GM18868 (cell line): ENCODE measurements around the gene SERINC3.
"Not testable (repeated sequence)": the region's sequence is repeated elsewhere in the genome, so short reads cannot be mapped to it uniquely, and the experiment has no call there.

Experiments used
- ATAC-seq: cut with Tn5 transposase; IDR thresholded peaks from one replicate; pipeline ENCODE4 v1.9.1; 2021; ENCODE audit warnings: mild to moderate bottlenecking, moderate library complexity; ENCODE audit not compliant: unreplicated experiment

Gene SERINC3

DNA sequence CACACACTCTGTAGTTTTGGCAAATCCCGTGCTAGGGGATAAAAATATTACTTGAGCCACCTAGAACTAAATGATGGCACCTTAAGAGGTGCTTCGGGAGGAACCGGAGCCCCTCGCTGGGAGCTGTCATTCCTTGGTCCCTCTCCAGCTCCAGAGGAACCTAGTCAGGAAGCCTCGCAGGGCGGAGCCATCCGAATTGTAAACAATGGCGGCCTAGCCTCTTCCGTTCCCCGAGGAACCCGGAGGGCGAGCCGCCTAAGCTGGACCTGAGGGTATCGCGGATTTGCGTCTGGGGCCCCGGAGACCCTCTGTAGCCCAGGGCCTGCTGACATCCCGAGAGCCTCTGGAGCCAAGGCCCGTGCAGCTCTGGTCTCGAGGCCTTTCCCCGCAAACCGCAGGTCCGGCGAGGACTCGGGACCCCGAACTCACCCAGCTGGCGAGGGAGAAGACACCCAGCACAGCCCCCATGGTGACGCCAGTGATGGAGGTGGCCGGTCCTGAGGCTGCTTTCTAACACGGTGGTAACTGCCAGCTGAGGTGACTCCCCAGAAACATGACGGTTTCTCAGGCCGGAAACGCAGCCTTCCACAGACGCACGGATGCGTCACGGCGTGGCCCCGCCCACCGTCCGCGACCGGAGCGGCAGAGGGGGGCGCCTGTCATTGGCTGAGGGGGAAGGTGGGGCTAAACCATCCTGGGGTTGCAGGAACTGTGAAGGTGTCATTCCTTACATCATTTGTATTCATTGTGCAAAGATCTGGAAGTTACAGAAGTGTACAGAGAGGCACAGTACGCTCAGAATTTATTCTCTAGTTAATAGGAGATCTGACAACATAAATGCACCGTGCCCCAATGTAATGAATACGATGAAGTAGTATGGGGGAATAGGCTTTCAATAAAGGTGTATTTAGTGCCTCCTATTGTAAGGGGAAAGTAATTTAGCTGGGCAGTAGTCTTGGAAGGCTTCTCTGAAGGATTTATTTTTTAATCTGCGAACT lies at the start of gene SERINC3:
Gene SERINC3 (minus strand): TSS at position 587 of the 998 bp plus-strand sequence. CDS start 119 bp downstream, at position 468.
- ATAC-seq = peak; percentile 97

DNA sequence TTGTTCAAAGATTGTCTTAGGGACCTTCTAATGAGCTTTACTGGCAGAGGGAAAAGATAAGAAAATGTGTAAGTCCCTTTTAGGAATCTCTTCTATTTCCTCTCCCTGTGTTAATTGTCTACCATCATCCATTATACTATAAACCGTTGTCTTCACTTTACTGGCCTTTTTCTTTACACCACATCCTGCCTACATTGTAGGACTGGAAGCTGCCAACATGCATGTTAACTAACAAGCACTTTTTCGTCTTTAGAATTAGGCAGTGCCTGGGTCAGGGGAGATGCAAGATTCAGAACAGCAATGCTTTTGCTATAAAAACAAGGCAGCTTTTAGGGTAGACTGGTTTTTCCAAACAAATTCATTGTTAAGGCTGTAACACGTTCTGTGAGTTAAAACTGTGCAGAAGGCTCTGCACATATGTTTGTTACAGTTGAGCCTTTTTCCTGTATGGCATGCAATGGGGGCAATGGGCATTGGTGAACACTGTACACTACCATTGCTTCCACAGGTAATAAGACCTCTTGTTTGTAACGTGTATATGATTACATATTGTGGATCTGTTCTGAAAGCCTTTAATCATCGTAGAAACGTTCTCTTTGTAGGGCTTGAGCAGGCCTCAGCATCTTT lies 49.6 kb upstream of the SERINC3 start:
- ATAC-seq = no peak

DNA sequence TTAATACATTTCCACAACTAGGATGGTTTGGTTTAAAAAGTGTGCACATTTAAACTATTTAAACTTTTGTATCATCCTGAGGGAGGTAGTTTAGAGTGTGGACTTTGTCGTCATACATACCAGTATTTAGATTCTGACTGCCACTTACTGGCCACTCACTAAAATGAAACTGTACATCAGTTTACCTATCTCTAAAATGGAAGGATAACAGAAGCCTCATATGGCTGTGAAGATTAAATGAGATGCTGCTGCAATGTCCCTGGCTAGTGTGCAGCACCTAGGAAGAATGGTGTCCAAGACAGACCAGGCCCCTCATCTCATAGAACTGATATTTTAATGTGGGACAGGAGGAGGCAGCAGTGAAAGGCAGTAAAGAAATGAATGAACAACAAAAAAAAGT lies 48.5 kb upstream of the SERINC3 start:
- no peak for ATAC-seq

DNA sequence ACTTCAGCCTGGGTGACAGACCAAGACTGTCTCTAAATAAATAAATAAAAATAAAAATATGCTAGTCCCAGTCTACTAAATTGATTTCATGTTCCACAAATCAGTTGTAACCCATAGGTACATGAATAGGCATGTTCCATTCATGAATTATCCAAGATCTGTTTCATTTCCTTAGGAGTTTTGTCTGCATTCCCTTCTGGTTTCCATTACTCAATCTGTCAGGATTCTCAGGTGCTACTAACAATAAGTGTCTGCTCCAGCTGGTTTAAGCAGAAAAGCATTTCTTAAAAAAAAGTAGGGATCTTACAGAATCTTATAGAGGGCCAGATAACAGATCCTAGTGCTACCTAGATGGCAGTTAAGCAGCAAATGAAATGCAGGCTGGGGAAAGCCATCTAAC lies 44.9 kb upstream of the SERINC3 start:
- no peak for ATAC-seq

DNA sequence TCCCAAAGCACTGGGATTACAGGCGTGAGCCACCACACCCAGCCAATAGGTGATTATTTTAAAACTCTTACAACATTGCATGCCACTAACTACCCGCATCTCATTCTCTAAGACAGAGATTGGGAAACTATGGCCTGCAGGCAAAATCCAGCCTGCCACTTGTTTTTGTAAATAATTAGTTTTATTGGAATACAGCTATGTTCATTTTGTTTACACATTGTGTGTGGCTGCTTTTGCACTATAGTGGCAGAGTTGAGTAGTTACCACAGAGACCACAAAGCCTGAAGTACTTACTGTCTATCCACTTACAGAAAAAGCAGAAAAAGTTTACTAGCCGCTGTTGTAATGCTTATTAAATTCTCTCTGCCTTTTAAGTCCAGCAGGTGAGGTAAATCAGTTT lies 44.1 kb upstream of the SERINC3 start:
- ATAC-seq = no peak

DNA sequence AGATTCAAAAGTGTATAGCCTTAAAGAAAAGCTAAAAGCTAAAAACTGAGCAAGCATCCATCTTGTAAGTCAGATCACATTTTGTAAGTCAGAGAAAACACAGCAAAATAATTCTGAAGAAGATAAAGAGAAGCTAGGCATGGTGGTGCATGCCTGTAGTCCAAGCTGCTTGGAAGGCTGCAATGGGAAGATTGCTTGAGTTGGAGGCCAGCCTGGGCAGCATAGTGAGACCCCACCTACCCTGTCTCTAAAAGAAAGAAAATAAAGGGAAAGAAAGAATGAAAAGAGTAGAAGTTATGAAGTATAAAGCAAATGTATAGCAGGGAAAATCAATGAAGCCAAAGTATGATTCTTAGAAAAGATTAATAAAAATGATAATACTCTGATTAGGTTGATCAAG lies 40.0 kb upstream of the SERINC3 start:
- ATAC-seq = no peak

DNA sequence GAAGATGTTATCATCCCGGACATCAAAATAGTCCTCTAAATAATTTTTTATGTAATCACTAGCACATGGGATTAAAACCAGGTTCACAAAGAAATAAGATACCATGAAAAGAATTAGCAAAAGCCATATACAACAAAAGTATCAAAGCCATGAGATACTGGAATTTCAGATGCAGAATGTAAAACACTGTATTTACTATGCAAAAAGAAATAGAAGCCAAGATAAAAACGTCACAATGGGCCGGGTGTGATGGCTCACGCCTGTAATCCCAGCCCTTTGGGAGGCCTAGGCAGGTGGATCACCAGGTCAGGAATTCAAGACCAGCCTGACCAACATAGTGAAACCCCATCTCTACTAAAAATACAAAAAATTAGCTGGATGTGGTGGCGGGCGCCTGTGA lies 38.9 kb upstream of the SERINC3 start:
- ATAC-seq = not testable (repeated sequence)

DNA sequence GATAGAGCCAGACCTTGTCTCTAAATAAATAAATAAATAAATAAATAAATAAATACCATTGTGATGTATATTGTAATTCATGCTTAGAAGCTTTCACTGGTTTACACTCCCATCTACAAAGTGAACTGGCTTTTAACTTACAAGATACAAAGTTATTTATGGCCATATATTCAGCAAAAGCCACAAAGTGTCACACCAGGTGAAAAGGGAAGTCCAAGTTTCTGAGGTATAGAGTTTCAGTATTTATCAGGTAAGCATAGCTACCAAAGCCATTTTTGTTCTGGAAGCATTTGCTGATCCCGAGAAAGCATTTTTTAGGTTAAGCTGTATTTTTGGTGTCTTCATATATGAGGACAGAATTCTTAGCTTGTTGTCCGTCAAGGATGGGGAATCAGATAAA lies 38.4 kb upstream of the SERINC3 start:
- ATAC-seq = no peak

DNA sequence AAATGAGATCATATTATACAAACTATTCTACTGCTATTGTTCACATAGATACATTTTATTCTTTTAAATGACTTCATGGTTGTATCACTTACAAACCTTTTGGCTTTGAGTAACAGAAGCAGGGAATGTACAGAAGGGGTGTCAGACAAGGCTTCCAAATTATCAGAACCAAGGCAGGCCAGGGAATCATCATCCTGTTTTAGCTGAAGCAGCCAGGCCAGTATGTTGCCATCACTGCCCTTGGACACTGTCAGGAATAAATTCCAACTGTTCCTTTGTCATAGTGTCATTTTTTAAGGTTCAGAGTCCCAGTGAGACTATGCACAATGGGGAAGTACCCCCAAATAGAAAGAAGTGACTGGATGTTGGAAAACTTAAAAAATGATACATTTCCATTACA lies 37.4 kb upstream of the SERINC3 start:
- no peak for ATAC-seq

DNA sequence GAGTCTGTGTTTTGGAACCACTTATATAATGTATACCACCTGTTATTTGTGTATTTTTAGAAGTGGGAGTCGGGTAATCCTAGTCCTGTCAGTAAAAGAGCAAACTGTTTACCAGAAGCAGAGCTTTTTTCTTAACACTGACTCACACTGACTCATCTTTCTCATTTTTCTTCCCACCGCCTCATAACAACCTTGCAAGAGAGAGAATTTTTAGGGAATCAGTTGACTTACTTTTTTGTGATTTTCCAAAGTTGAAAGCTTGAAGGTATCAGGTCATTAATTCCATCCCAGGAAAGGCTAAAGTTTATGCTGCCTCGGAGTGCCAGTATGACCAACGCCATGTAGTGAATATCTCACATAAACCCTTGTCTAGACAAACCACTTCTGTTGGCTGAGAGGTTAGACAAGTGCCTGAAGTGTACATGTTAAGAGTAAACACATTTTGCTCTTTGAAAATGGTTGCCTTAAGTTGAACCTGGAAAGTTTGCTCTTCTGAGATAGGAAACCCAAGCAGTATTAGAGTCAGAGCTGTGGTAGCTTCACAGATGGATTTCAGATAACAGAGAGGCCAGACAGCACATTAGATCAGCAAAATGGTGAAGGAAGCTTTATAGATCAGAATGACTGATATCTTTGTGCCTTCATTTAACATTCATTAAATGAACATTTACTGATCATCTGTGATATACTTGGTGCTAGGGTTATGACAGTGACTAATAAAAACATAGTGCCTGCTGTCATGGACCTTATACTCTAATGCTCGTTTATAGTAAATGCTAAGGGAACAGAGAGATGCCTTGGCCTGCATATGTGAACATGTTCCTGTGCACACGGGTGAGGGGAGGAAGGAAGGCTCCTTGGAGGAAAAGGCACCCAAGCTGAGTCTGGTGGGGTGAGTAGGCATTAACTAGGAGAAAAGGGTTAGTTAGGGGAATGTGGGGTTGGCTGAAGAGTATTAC lies 31.4 kb upstream of the SERINC3 start:
- ATAC-seq = no peak

DNA sequence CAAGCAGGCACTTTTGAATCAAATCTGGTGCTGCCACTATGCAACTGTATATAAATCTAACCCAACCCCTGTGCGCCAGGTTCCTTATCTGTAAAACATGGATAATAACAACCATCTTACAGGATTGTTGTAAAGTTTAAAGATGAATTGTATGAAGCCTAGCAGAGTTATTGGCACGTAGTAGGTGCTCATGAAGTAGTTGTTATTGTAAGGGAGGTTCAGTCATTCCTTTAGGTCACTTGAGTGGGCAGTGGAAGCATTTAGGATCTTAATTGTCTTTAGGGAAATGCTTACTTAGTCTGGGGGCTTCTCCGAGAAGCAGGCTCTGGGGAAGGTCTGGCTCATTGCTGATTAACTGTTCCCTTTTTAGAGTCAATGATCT lies 30.7 kb upstream of the SERINC3 start:
- ATAC-seq = no peak

DNA sequence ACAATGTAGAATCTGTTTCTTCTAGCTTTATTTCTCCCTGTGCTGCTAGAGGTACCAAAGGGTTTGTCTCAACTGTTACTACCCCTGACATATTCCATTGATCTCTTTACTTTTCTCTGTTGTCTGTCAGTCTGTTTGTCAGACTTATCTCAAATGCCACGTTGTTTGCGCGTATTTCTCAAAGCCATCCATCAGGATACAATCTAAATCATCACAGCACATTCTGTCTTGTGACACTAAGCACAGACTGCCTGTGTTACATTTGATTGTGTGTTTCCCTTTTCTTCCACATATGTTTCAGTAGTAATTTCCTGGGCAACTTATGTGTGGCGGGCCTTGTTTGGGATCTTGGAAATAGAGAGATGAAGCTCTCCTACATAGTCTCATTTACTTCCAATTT lies 30.2 kb upstream of the SERINC3 start:
- ATAC-seq = no peak

DNA sequence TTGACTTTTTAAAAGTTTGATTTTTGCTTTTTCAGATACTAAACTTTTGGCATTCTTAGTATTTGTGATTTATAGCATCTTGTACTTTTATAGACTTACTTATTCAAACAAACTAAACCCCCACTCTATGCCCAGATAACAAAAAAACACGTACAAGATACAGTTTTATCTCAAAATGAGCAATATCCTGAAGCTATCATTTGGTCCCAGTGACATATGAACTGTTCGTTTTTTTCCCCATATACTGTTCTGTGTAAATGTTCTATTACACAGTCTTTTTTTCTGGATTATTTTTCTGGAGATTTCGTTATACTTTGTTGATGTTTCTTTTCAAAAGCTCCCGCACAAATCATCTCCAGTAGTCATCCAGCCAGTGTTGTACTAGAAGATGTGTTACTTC lies 27.3 kb upstream of the SERINC3 start:
- ATAC-seq = no peak

DNA sequence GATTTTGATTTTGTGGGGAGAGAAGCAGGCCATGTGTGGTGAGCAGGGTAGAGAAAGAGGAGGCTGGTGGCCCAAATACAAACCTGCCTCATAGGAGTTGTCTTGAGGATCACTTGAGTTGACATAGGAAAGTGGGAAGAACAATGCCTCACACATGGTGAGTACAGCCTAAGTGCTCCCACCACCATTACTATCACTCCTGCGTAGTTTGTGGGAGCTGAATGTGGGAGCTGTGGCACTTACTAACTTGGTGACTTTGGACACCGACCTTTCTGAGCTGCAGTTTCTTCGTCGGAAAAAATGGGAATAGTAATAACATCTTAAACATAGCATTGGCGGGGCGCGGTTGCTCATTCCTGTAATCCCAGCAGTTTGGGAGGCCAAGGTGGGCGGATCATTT lies 25.5 kb upstream of the SERINC3 start:
- no peak for ATAC-seq

DNA sequence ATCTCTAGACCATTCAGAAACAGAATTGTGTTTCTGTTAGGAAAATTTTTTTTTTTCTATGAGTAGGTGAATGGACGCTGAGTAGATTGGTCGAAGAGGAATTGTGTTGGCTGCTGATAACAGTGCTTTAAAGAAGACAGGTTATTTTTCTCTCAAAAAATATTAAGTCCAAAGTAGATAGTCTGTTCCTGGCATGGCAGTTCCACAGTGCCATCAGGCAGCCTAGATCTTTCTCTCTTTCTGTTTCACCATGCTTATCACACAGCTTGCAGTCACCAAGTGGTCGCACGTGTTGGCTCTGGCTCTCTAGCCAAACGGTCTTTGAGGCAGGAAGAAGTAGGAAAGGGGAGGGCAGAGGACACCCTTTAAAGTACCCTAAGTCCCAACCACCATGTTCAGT lies 22.4 kb upstream of the SERINC3 start:
- no peak for ATAC-seq

DNA sequence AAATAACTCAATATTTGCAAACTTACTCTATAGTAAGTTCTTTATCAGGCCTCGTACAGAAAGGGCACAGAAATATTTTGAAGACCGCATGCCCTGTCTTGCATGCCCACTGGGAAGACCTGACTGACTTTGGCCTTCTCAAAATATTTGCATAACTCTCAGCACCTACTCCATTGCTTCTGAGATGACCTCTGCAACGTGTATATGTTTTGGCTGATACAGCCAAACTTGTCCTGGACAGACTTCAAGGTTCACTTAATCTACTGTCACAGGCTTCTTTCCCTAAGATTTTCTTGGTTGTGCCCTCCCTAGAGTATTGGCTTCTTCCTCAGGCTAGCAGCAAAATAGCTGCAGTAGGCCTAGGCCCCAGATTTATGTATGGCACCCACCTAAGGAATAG lies 21.5 kb upstream of the SERINC3 start:
- ATAC-seq = no peak

DNA sequence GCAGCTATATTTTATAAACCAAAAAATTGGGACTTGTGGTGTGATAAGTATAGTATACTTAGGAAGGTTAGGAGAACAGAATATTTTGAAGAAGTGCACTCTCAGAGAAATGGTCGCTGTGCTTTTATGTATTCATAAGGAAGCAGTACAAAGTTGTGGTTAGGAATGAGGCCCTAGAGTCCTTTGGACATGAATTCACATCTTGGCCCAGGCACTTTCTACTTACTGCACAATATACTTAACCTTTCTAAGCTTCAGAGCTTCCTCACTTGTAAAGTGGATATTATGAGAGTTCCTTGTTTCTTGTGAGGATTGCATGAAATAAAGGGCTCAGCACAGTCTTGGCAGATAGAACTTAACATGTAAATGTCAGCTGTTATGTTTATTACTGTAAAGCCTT lies 21.0 kb upstream of the SERINC3 start:
- no peak for ATAC-seq

DNA sequence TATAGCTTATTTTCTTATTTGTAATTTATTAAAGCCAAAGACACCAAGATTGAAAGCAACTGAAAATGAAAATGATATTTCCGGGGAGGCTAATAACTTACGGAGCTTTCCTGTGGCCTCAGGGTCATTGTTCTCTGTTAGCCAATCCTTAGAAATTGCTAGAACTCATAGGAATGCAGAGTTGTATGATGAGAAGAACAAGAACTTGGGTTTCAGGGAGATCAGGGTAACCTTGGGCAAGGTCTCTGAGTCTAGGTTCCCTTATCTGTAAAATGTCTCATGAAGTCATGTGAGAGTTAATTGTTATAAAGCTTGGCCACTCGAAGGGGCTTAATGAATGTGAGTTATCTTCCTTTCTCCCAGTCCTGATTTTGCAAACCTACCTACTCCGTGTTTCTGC lies 20.1 kb upstream of the SERINC3 start:
- no peak for ATAC-seq

DNA sequence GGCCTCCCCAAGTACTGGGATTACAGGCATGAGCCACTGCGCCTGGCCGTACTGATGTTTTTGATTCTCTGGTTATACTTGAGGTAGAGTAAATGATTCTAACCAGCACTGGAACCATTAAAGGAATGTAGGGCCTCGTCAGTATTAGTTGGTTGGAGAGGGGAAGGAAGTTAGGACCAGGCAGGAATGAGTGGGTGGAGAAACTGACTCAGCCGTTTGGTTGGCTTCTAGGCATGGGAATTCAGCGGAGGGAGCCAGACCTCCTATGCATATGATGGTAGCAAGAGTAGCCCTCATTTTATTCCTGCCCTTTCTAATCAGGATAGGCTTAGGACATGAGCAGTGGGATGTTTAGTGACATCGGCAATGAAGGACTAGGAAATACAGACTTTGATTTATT lies 19.0 kb upstream of the SERINC3 start:
- no peak for ATAC-seq

DNA sequence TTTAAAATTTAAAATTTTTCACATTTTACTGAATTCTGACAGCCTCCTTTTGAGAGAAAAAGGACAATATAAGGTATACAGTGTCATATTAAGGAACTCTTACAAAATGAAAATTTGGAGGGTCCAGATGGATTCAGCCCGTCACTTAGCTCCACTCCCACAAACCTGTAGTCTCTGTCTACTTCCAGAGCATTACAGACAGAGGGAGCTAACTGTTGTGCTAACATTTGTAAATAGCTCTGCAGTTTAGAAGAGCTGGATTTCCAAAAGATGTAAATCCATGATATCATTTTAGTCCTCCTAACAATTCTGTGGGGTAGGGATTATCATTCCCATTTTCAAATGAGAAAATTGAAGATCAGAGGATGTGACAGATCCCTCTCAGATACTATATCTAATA lies 16.1 kb upstream of the SERINC3 start:
- ATAC-seq = no peak

DNA sequence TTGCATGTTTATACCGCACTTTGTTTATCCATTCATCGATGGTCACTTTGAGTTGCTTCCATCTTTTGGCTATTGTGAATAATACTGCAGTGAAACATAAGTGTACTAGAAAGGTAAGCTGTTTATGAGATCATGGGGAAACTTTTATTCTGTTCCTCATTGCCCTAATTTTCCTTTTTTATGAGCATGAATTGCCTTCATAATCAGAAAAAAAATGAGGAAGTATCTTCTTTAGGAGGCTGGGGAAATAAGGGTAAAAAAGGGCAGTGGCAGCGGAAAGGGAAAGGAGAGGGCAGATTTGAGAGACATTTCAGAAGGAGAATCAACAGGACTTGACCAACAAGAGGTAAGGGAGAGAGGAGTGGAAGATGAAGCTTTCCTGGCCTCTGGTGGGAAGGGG lies 14.3 kb upstream of the SERINC3 start:
- no peak for ATAC-seq
